SU-DHL-6 (cell line): Measurements from ENCODE around the gene SLC6A2.

Experiments used
- H2AFZ ChIP-seq: fragments of 200-600 bp; sonication (generic); 2 replicates; pipeline ENCODE4 v1.6.1; 2014; ENCODE audit warnings: low read depth, mild to moderate bottlenecking, moderate library complexity, mixed read lengths, antibody characterized with exemption, low read length; ENCODE audit not compliant: severe bottlenecking
- H3F3A ChIP-seq: fragments of 200-600 bp; shearing (Covaris generic); 2 replicates; pipeline ENCODE4 v1.6.0; 2016; ENCODE audit warnings: antibody characterized with exemption, mild to moderate bottlenecking; ENCODE audit not compliant: insufficient read depth
- H3K27ac ChIP-seq: fragments of 200-600 bp; sonication (generic); 2 replicates; pipeline ENCODE4 v1.5.1; 2016; ENCODE audit warnings: low read depth, mild to moderate bottlenecking, low read length, moderate library complexity, mixed read lengths
- H3K27me3 ChIP-seq: fragments of 200-600 bp; sonication (generic), shearing (Covaris generic); 2 replicates; pipeline ENCODE4 v1.6.0; 2014; ENCODE audit warnings: mild to moderate bottlenecking, low read length
- H3K36me3 ChIP-seq: fragments of 200-600 bp; sonication (generic); 2 replicates; pipeline ENCODE4 v1.6.1; 2014; ENCODE audit warnings: mild to moderate bottlenecking, low read length, mixed read lengths
- H3K4me2 ChIP-seq: fragments of 300-600, 200-600 bp; shearing (Covaris generic), sonication (generic); 2 replicates; pipeline ENCODE4 v1.6.0; 2014; ENCODE audit warnings: low read length, low read depth, mild to moderate bottlenecking; ENCODE audit not compliant: poor library complexity, severe bottlenecking
- H3K4me3 ChIP-seq: fragments of 200-600 bp; sonication (generic); 2 replicates; pipeline ENCODE4 v1.5.1; 2014; ENCODE audit warnings: antibody characterized with exemption, low read length, mild to moderate bottlenecking, mixed read lengths; ENCODE audit not compliant: insufficient read depth, poor library complexity, severe bottlenecking
- H3K79me2 ChIP-seq: fragments of 200-600 bp; sonication (generic); 2 replicates; pipeline ENCODE4 v1.6.1; 2014; ENCODE audit warnings: mild to moderate bottlenecking, low read length, moderate library complexity; ENCODE audit not compliant: insufficient read depth
- H3K9ac ChIP-seq: fragments of 200-600 bp; sonication (generic); 2 replicates; pipeline ENCODE4 v1.7.0; 2014; ENCODE audit warnings: mild to moderate bottlenecking, low read length
- H3K9me2 ChIP-seq: fragments of 200-600 bp; sonication (generic); replicated peaks from 2 replicates; pipeline ENCODE4 v1.6.1; 2014; ENCODE audit warnings: low read length; ENCODE audit not compliant: insufficient read depth
- H3K9me3 ChIP-seq: fragments of 200-600 bp; sonication (generic); 2 replicates; pipeline ENCODE4 v1.6.1; 2014; ENCODE audit warnings: low read length, mixed read lengths; ENCODE audit not compliant: insufficient read depth
- H4K20me1 ChIP-seq: fragments of 200-600 bp; sonication (generic); 2 replicates; pipeline ENCODE4 v1.6.1; 2014; ENCODE audit warnings: low read depth, mild to moderate bottlenecking, antibody characterized with exemption, low read length, moderate library complexity, mixed read lengths
- CTCF ChIP-seq: fragments of 200-600 bp; sonication (generic); IDR thresholded peaks from one replicate; pipeline ENCODE4 v1.5.1; 2017; ENCODE audit warnings: antibody characterized with exemption, mild to moderate bottlenecking, low read length, moderate library complexity; ENCODE audit not compliant: insufficient read depth, poor library complexity, severe bottlenecking
- EZH2phosphoT487 ChIP-seq: fragments of 200-600 bp; sonication (generic), shearing (Covaris generic); conservative IDR thresholded peaks from 2 replicates; pipeline ENCODE4 v1.6.1; 2018; ENCODE audit warnings: mild to moderate bottlenecking, antibody characterized with exemption, low read length, moderate library complexity, mixed read lengths

SLC6A2 gene

GRCh38 chr16:55668340-55669281 lies 12.8 kb downstream of the SLC6A2 start:
- Histone ChIP-seq H3K9ac (no peak overlapping the region), H3K9me2 (no peaks in the 10 kb centered on the region), H3K4me3 (no peak overlapping the region), H3K79me2 (no peaks in the 10 kb centered on the region), H3K9me3 (no peaks in the 10 kb centered on the region), H3F3A (no peaks in the 10 kb centered on the region), H3K27ac (no peak overlapping the region), H4K20me1 (no peaks in the 10 kb centered on the region), H3K27me3 (no peaks in the 10 kb centered on the region), H3K36me3 (no peaks in the 10 kb centered on the region), H3K4me2 (no peak overlapping the region), H2AFZ (no peak overlapping the region)
- TF ChIP-seq EZH2phosphoT487 (no peak), CTCF (no peak)

- Histone ChIP-seq H3K27ac (no peak overlapping the region), H3F3A (no peaks in the 10 kb centered on the region), H3K36me3 (no peaks in the 10 kb centered on the region), H3K9me3 (no peaks in the 10 kb centered on the region), H2AFZ (no peak overlapping the region), H3K4me2 (no peak overlapping the region), H4K20me1 (no peaks in the 10 kb centered on the region), H3K27me3 (no peaks in the 10 kb centered on the region), H3K9me2 (no peaks in the 10 kb centered on the region), H3K9ac (no peak overlapping the region), H3K4me3 (no peak overlapping the region), H3K79me2 (no peaks in the 10 kb centered on the region)
- TF ChIP-seq EZH2phosphoT487: no peak
- TF ChIP-seq CTCF: no peak
Measured at GRCh38 chr16:55671206-55671973, 15.6 kb downstream of the SLC6A2 start.

- Histone ChIP-seq H3K36me3 (no peaks in the 10 kb centered on the region), H3K27ac (no peak overlapping the region), H4K20me1 (no peaks in the 10 kb centered on the region), H3F3A (no peaks in the 10 kb centered on the region), H3K9ac (no peak overlapping the region), H3K9me3 (no peaks in the 10 kb centered on the region), H3K27me3 (no peaks in the 10 kb centered on the region), H3K9me2 (no peaks in the 10 kb centered on the region), H2AFZ (no peak overlapping the region), H3K4me2 (no peak overlapping the region), H3K79me2 (no peaks in the 10 kb centered on the region), H3K4me3 (no peak overlapping the region)
- TF ChIP-seq EZH2phosphoT487 (no peak), CTCF (no peak)
Measured at GRCh38 chr16:55671974-55672280, 16.1 kb downstream of the SLC6A2 start.
